Osteoblast (primary cell): ENCODE data around the gene MARCHF7. TPM values are rescaled to one million over a fixed set of nuclear protein-coding genes. Genes with fewer than 3 reads are reported as not detected.

Source experiments
- DNase-seq: peaks from one replicate; pipeline ENCODE4 v3.0.0; 2011; ENCODE audit warnings: low spot score, mixed read lengths; ENCODE audit not compliant: insufficient read length; ENCODE audit errors: missing footprints
- H2AFZ ChIP-seq: 2 replicates; pipeline ENCODE4 v1.6.0; 2011; ENCODE audit warnings: mild to moderate bottlenecking, low read length
- H3K27ac ChIP-seq: 2 replicates; pipeline ENCODE4 v1.5.1; 2011; ENCODE audit warnings: mild to moderate bottlenecking, low read depth, low read length, moderate library complexity
- H3K27me3 ChIP-seq: 2 replicates; pipeline ENCODE4 v1.6.0; 2012; ENCODE audit warnings: mild to moderate bottlenecking, control low read depth, inconsistent platforms, low read length, moderate library complexity; ENCODE audit not compliant: insufficient read depth
- H3K36me3 ChIP-seq: 2 replicates; pipeline ENCODE4 v1.5.1; 2011; ENCODE audit warnings: mild to moderate bottlenecking, low read length, control low read depth, moderate library complexity; ENCODE audit not compliant: insufficient read depth
- H3K4me1 ChIP-seq: 2 replicates; pipeline ENCODE4 v1.5.1; 2011; ENCODE audit warnings: mild to moderate bottlenecking, low read length, control low read depth, moderate library complexity; ENCODE audit not compliant: insufficient read depth
- H3K4me2 ChIP-seq: 2 replicates; pipeline ENCODE4 v1.6.0; 2011; ENCODE audit warnings: mild to moderate bottlenecking, low read length; ENCODE audit not compliant: insufficient read depth
- H3K4me3 ChIP-seq: fragments of 200-600 bp; sonication (generic); 3 replicates; pipeline ENCODE4 v1.5.1; 2012; ENCODE audit warnings: mild to moderate bottlenecking, low read length, inconsistent platforms; ENCODE audit not compliant: insufficient read depth
- H3K79me2 ChIP-seq: 2 replicates; pipeline ENCODE4 v1.6.0; 2012; ENCODE audit warnings: mild to moderate bottlenecking, low read length, control low read depth, inconsistent platforms; ENCODE audit not compliant: insufficient read depth
- H3K9me3 ChIP-seq: 2 replicates; pipeline ENCODE4 v1.5.1; 2011; ENCODE audit warnings: low read depth, low read length, control low read depth
- H4K20me1 ChIP-seq: 2 replicates; pipeline ENCODE4 v1.6.0; 2012; ENCODE audit warnings: mild to moderate bottlenecking, low read length, control low read depth; ENCODE audit not compliant: insufficient read depth
- total RNA-seq: library from RNA; depleted of rRNA; stranded (reverse); fragments of >200 nt; gene quantifications from 2 replicates; pipeline ENCODE4 v1.2.3, GENCODE V29; 2012
- TF ChIP-seq, protein P1 (sequence below): IDR thresholded peaks from 2 replicates; pipeline ENCODE4 v1.5.1; 2011; ENCODE audit warnings: mild to moderate bottlenecking, low read depth, low read length, moderate library complexity; ENCODE audit errors: extremely low read depth

Gene MARCHF7
- total RNA-seq, 1 donor, result 106 TPM

DNA sequence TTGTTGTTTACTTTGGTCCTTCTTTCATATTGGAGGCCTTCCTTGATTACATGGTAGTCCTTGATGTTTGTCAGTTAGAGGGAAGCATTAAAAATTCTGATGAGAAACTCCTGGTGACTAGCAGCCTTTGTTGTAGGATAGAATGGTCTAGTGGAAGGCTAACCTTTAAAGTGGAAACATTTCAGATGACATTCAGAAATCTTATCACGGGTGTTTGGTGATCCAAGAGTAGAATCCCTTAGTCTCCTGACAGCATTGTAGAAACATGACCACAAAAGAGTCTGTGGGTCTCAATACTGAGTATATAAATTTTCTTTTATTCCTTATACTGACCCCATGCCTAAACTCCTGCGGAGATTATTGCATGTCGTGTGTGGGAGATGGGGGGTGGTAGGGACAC, 13.4 kb downstream of the MARCHF7 start:
- Histone ChIP-seq H3K4me2 (no peak overlapping the region), H3K4me3 (no peak overlapping the region), H3K27me3 (no peaks in the 10 kb centered on the region), H3K79me2 (peaks cover 100% of the 10 kb centered on the region), H3K36me3 (peaks cover 35% of the 10 kb centered on the region), H3K9me3 (no peaks in the 10 kb centered on the region), H2AFZ (no peak overlapping the region), H3K27ac (no peak overlapping the region), H4K20me1 (peaks cover 89% of the 10 kb centered on the region), H3K4me1 (no peaks in the 10 kb centered on the region)
- TF ChIP-seq, protein P1, sequence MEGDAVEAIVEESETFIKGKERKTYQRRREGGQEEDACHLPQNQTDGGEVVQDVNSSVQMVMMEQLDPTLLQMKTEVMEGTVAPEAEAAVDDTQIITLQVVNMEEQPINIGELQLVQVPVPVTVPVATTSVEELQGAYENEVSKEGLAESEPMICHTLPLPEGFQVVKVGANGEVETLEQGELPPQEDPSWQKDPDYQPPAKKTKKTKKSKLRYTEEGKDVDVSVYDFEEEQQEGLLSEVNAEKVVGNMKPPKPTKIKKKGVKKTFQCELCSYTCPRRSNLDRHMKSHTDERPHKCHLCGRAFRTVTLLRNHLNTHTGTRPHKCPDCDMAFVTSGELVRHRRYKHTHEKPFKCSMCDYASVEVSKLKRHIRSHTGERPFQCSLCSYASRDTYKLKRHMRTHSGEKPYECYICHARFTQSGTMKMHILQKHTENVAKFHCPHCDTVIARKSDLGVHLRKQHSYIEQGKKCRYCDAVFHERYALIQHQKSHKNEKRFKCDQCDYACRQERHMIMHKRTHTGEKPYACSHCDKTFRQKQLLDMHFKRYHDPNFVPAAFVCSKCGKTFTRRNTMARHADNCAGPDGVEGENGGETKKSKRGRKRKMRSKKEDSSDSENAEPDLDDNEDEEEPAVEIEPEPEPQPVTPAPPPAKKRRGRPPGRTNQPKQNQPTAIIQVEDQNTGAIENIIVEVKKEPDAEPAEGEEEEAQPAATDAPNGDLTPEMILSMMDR, result no peak
- peak; percentile 37 for DNase-seq

DNA sequence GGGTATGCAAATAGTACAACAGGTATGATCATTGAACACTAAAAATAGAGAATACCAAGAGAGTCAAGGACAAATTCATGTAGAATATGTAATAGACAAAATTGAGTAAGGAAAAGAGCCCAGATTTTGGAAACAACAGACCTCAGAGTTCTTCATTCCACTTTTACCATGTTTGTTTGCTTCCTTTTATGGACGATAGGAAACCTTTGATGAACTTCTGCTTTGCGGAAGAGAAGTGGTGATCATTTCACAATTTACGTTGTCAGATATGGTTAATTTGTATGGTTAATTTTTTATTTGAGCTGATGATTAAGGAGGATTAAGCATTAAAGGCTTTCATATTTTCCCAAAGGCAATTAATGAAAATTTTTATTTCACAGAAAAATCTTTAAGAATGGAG, 16.3 kb downstream of the MARCHF7 start:
- H4K20me1 ChIP-seq, result peaks cover 63% of the 10 kb centered on the region
- DNase-seq, result no peak
- peaks cover 96% of the 10 kb centered on the region for H3K79me2 ChIP-seq
- no peak overlapping the region for H3K4me3 ChIP-seq
- H3K27me3 ChIP-seq, result no peaks in the 10 kb centered on the region
- H3K4me2 ChIP-seq, result no peak overlapping the region
- H2AFZ ChIP-seq, result no peak overlapping the region
- no peaks in the 10 kb centered on the region for H3K4me1 ChIP-seq
- TF ChIP-seq, protein P1, result no peak
- no peak overlapping the region for H3K27ac ChIP-seq
- H3K9me3 ChIP-seq, result no peaks in the 10 kb centered on the region
- H3K36me3 ChIP-seq, result peaks cover 34% of the 10 kb centered on the region

DNA sequence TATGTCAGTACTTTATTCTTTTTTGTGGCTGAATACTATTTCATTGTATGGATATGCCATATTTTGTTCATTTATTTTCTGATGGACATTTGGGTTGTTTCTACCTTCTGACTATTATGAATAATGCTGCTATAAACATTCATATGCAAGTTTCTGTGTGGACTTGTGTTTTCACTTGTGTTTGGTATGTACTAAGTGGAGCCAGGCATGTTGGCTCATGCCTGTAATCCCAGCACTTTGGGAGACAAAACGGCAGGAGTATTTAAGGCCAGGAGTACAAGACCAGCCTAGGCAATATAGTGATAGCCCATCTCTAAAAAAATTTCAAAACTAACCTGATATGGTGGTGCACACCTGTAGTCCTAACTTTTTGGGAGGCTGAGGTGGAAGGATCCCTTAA, 23.3 kb downstream of the MARCHF7 start:
- H3K27ac ChIP-seq, result peak overlapping the region; percentile 38
- H4K20me1 ChIP-seq, result peaks cover 56% of the 10 kb centered on the region
- H2AFZ ChIP-seq, result no peak overlapping the region
- TF ChIP-seq, protein P1, result no peak
- peaks cover 96% of the 10 kb centered on the region for H3K79me2 ChIP-seq
- H3K36me3 ChIP-seq, result peaks cover 63% of the 10 kb centered on the region
- H3K4me1 ChIP-seq, result peaks cover 5% of the 10 kb centered on the region
- no peak overlapping the region for H3K4me3 ChIP-seq
- DNase-seq, result no peak
- no peaks in the 10 kb centered on the region for H3K9me3 ChIP-seq
- peak overlapping the region; percentile 8 for H3K4me2 ChIP-seq
- no peaks in the 10 kb centered on the region for H3K27me3 ChIP-seq

DNA sequence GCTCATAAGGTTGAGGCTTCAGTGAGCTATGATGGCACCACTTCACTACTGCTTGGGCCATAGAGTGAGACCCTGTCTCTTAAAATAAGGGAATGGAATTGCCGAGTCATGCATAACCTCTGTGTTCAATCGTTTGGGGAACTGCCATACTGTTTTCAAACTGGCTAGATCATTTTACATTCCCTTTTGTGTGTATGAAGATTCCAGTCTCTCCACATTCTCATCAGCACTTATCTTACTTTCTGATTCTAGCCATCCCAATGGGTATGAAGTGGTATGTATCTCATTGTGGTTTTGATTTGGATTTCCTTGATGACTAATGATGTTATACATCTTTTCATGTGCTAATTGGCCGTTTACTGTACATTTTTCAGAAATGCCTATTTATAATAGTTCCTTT, 23.7 kb downstream of the MARCHF7 start:
- Histone ChIP-seq H3K4me2 (peak overlapping the region; percentile 8), H3K27me3 (no peaks in the 10 kb centered on the region), H3K27ac (peak overlapping the region; percentile 38), H3K9me3 (no peaks in the 10 kb centered on the region), H3K4me1 (peaks cover 5% of the 10 kb centered on the region), H3K79me2 (peaks cover 96% of the 10 kb centered on the region), H2AFZ (no peak overlapping the region), H4K20me1 (peaks cover 52% of the 10 kb centered on the region), H3K36me3 (peaks cover 61% of the 10 kb centered on the region), H3K4me3 (no peak overlapping the region)
- TF ChIP-seq, protein P1, result no peak
- DNase-seq, result no peak
